ENCODE measurements around the gene PTTG1.

DNA sequence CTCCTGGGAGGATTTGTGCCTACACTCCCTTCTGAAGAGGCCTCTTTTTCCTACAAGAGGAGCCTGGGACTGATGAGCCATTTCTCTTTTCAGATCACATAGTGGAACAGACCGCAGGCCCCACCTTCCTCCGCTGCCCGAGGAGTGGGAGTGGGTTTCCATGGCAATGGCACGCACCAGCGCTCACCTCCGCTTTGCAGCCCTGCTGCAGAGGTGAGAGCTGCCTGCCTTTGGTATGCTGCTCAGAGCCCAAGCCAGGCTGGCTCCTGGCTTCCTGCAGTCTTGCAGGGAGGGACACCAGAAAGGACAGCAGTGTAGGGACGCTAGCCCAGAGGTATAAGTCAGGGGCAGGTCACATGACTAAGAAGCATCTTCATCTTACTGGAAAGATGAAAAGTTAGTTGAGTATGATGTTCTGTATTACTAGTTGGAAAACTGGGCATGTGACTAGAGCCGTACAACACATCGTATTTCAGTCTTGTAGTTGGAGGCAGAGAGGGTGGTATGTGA lies 12.4 kb downstream of the PTTG1 start:
- TF ChIP-seq CTCF (conservative IDR thresholded peaks at IDR 0.05; ENCODE audit: low read depth, low read length) (no peak), EZH2phosphoT487 (IDR thresholded peaks at IDR 0.05; ENCODE audit: borderline replicate concordance, low read length) (no peak)

Data from PC-3 (cell line).